BE2C (cell line): ENCODE measurements around the gene C10orf90.

Source experiments
- DNase-seq: peaks from one replicate; pipeline ENCODE4 v3.0.0-alpha.2; 2020
- H3K27me3 ChIP-seq: fragments of 250-450 bp; sonication (Bioruptor Pico); 2 replicates; pipeline ENCODE4 v1.5.1; 2020; ENCODE audit warnings: mild to moderate bottlenecking
- H3K36me3 ChIP-seq: fragments of 250-450 bp; sonication (Bioruptor Pico); 2 replicates; pipeline ENCODE4 v1.5.1; 2020; ENCODE audit warnings: mild to moderate bottlenecking
- H3K4me1 ChIP-seq: fragments of 250-450 bp; sonication (Bioruptor Pico); 2 replicates; pipeline ENCODE4 v1.5.1; 2020
- H3K4me3 ChIP-seq: 2 replicates; pipeline ENCODE4 v1.5.1; 2011; ENCODE audit warnings: low read depth, low read length
- H3K9me3 ChIP-seq: fragments of 250-450 bp; sonication (Bioruptor Pico); 2 replicates; pipeline ENCODE4 v1.5.1; 2020
- CTCF ChIP-seq: IDR thresholded peaks from 2 replicates; pipeline ENCODE4 v1.5.1; 2012; ENCODE audit warnings: mild to moderate bottlenecking, low read depth, low read length

The C10orf90 gene

GRCh38 chr10:126454045-126454751, 216.3 kb downstream of the C10orf90 start:
- no peak overlapping the region for H3K4me3 ChIP-seq
- H3K36me3 ChIP-seq: no peaks in the 10 kb centered on the region
- H3K9me3 ChIP-seq: no peaks in the 10 kb centered on the region
- no peak for TF ChIP-seq CTCF
- H3K27me3 ChIP-seq: no peaks in the 10 kb centered on the region
- no peak for DNase-seq
- peaks cover 5% of the 10 kb centered on the region; the same call in 1 of the 2 replicates for H3K4me1 ChIP-seq

- DNase-seq: no peak
- Histone ChIP-seq H3K36me3 (no peaks in the 10 kb centered on the region), H3K4me1 (peaks cover 5% of the 10 kb centered on the region; the same call in 1 of the 2 replicates), H3K9me3 (no peaks in the 10 kb centered on the region), H3K4me3 (no peak overlapping the region), H3K27me3 (no peaks in the 10 kb centered on the region)
- TF ChIP-seq CTCF: no peak
These were observed 218.2 kb downstream of the C10orf90 start for GRCh38 chr10:126452245-126452644.

GRCh38 chr10:126448091-126448490, 222.4 kb downstream of the C10orf90 start:
- Histone ChIP-seq H3K27me3 (no peaks in the 10 kb centered on the region), H3K36me3 (no peaks in the 10 kb centered on the region), H3K4me1 (peaks cover 5% of the 10 kb centered on the region; the same call in 1 of the 2 replicates), H3K4me3 (no peak overlapping the region), H3K9me3 (no peaks in the 10 kb centered on the region)
- TF ChIP-seq CTCF: no peak
- no peak for DNase-seq

GRCh38 chr10:126439942-126440341, 230.6 kb downstream of the C10orf90 start:
- TF ChIP-seq CTCF: no peak
- Histone ChIP-seq H3K36me3 (no peaks in the 10 kb centered on the region), H3K27me3 (no peaks in the 10 kb centered on the region), H3K9me3 (no peaks in the 10 kb centered on the region), H3K4me1 (no peaks in the 10 kb centered on the region), H3K4me3 (no peak overlapping the region)
- DNase-seq: no peak

GRCh38 chr10:126438407-126438783, 232.1 kb downstream of the C10orf90 start:
- H3K36me3 ChIP-seq: no peaks in the 10 kb centered on the region

More at GRCh38 chr10:126438407-126438783, 232.1 kb downstream of the C10orf90 start:
- TF ChIP-seq CTCF: no peak
- Histone ChIP-seq H3K4me3 (no peak overlapping the region), H3K9me3 (no peaks in the 10 kb centered on the region), H3K27me3 (no peaks in the 10 kb centered on the region), H3K4me1 (no peaks in the 10 kb centered on the region)
- no peak for DNase-seq
